Endothelial cell (in vitro differentiated cells): ENCODE results near the gene DGKB. TPM values are rescaled to one million over a fixed set of nuclear protein-coding genes. Genes with fewer than 3 reads are reported as not detected.

ENCODE experiments used
- DNase-seq: peaks from one replicate; pipeline ENCODE4 v3.0.0; 2021; ENCODE audit warnings: low spot score
- H3K27ac Mint-ChIP-seq: one replicate; pipeline ENCODE4 v1.8.0; 2021; ENCODE audit warnings: mixed read lengths, inconsistent platforms; ENCODE audit not compliant: unreplicated experiment
- H3K27me3 Mint-ChIP-seq: one replicate; pipeline ENCODE4 v1.8.0; 2021; ENCODE audit warnings: mild to moderate bottlenecking, moderate library complexity, mixed read lengths, inconsistent platforms; ENCODE audit not compliant: unreplicated experiment
- H3K36me3 Mint-ChIP-seq: one replicate; pipeline ENCODE4 v1.8.0; 2021; ENCODE audit warnings: mild to moderate bottlenecking, low read depth, mixed read lengths, inconsistent platforms; ENCODE audit not compliant: unreplicated experiment
- H3K4me1 Mint-ChIP-seq: one replicate; pipeline ENCODE4 v1.8.0; 2021; ENCODE audit warnings: mild to moderate bottlenecking, mixed read lengths, inconsistent platforms; ENCODE audit not compliant: unreplicated experiment
- H3K4me3 Mint-ChIP-seq: one replicate; pipeline ENCODE4 v1.8.0; 2021; ENCODE audit warnings: mild to moderate bottlenecking, mixed read lengths, inconsistent platforms; ENCODE audit not compliant: unreplicated experiment
- H3K9me3 Mint-ChIP-seq: one replicate; pipeline ENCODE4 v1.8.0; 2021; ENCODE audit warnings: mixed read lengths, inconsistent platforms; ENCODE audit not compliant: unreplicated experiment
- total RNA-seq: library from RNA; stranded (reverse); fragmentation: NEBNext Ultra II Directional; extraction: Animal tissue kit (Norgen Biotek cat#: 25700); gene quantifications from one replicate; pipeline ENCODE4 v1.2.1, GENCODE V29; 2021; ENCODE audit not compliant: unreplicated experiment
- TF ChIP-seq, protein P1 (sequence below): fragments of 200-600 bp; sonication (generic); IDR thresholded peaks from one replicate; pipeline ENCODE4 v1.5.0; 2021; ENCODE audit warnings: antibody characterized with exemption; ENCODE audit not compliant: unreplicated experiment

Gene DGKB
- total RNA-seq, 1 donor from 2014 or later = 0.46 TPM

DNA sequence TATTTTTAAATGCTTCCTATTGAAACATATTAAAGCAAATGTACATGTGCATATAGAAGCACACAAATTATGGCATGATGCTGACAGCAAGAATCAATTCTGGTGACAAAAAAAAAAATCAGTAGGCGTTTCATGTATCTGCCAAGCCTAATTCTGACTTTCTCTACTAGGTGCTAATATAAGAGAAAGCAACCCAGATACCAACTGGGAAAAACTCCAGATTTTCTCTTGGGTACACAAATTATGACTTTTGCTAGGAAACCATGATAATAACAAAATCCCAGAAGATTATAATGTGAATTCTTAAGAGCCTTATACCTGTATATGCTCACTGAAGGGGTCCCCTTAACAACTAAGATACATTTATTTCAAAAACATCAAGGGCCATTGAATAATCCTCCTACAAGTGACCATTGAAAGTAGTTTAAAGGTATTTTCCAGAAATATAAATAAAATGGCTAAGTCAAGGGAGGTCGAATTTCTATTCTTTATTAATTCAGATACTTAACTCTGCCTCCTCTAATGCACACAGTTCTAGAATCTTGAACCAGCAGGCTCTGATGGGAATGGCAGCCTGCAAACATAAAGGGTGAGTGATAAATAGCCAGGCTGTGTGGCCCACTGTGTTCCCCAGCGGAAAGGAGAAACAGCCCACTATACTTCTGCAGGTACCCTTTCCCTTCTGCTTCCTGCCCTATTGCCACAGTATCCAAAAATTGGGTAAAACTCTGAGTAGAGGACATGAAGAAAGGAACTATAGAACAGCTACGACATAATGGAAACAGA is 84.5 kb downstream of the DGKB start:
- TF ChIP-seq, protein P1, sequence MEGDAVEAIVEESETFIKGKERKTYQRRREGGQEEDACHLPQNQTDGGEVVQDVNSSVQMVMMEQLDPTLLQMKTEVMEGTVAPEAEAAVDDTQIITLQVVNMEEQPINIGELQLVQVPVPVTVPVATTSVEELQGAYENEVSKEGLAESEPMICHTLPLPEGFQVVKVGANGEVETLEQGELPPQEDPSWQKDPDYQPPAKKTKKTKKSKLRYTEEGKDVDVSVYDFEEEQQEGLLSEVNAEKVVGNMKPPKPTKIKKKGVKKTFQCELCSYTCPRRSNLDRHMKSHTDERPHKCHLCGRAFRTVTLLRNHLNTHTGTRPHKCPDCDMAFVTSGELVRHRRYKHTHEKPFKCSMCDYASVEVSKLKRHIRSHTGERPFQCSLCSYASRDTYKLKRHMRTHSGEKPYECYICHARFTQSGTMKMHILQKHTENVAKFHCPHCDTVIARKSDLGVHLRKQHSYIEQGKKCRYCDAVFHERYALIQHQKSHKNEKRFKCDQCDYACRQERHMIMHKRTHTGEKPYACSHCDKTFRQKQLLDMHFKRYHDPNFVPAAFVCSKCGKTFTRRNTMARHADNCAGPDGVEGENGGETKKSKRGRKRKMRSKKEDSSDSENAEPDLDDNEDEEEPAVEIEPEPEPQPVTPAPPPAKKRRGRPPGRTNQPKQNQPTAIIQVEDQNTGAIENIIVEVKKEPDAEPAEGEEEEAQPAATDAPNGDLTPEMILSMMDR = no peak
- Mint-ChIP-seq H3K27me3 (no peaks in the 10 kb centered on the region), H3K4me1 (peaks cover 8% of the 10 kb centered on the region), H3K4me3 (no peak overlapping the region), H3K36me3 (no peaks in the 10 kb centered on the region), H3K27ac (no peak overlapping the region), H3K9me3 (no peaks in the 10 kb centered on the region)
- no peak for DNase-seq

DNA sequence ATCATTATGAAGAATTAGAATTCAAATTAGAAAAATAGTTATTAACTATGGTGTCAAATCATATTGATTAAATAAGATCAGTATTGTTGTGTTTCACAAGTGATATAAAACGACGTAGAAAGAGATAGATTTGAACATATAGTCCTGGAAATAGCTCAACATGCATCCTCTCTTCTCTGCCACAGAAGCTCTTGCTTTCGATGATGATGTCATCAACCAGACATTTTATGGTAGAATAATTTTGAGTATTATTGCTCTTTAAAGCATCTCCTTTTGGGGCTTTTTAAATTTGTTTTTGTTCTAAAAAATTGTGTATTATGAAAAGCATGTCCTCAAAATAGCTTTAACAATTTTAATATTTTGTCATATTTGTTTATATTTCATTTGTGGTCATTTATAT is 95.0 kb downstream of the DGKB start:
- H3K4me3 Mint-ChIP-seq = no peak overlapping the region
- no peaks in the 10 kb centered on the region for H3K4me1 Mint-ChIP-seq
- no peaks in the 10 kb centered on the region for H3K36me3 Mint-ChIP-seq
- TF ChIP-seq, protein P1 = no peak
- H3K27ac Mint-ChIP-seq = no peak overlapping the region
- no peaks in the 10 kb centered on the region for H3K9me3 Mint-ChIP-seq
- no peaks in the 10 kb centered on the region for H3K27me3 Mint-ChIP-seq
- DNase-seq = no peak

DNA sequence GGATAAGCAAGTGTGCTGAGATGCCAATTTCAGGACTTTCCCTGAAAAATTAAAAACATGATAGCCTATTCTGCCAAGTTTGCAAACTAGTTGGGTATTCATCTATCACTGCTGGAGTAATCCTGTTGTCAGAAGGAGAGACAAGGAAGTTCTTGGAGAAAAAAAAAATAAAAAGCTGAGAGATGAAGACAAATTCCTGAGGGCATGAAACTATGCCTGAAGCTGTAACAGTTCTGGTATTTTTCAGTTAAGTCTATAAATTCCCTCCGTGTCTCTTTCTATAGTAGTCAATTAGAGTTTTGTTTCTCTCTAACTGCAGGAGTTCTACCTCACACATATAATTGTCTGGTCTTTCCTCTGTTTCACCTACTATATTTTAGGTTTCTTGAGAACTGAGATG is 95.7 kb downstream of the DGKB start:
- Mint-ChIP-seq H3K36me3 (no peaks in the 10 kb centered on the region), H3K9me3 (no peaks in the 10 kb centered on the region), H3K4me3 (no peak overlapping the region), H3K27ac (no peak overlapping the region), H3K4me1 (no peaks in the 10 kb centered on the region), H3K27me3 (no peaks in the 10 kb centered on the region)
- no peak for DNase-seq
- TF ChIP-seq, protein P1 = no peak

DNA sequence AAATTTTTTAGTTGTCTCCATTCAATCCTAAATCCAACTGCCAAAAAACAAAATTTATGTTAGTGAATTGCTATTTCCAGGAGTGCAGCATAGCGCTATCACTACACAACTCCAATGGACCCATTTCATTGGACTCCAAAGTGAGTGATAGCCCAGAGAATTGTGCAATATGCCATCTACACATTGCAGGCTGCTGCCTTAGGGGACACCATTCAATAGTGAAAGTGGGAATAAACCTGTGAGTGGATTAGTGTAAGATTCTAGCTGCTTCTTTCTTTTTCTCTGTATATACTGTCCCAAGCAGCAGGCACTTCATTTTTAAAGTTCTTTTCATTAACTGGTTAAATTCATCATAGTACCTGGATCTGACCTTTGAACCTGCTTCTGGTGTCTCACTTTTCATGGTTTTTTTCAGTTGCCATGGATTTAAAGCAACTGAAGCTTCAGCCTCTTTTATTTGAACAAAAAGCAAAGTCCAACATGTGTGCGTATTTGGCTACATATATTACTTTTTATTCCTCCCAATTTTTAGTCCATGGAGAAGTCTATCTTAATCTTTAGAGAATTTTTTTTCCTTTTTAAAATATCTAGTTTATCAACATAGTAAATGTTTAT is 97.3 kb downstream of the DGKB start:
- DNase-seq = no peak

More for the DNA sequence above, 97.3 kb downstream of the DGKB start:
- Mint-ChIP-seq H3K4me3 (no peak overlapping the region), H3K9me3 (no peaks in the 10 kb centered on the region), H3K4me1 (no peaks in the 10 kb centered on the region), H3K36me3 (no peaks in the 10 kb centered on the region), H3K27me3 (peaks cover under 1% of the 10 kb centered on the region), H3K27ac (no peak overlapping the region)
- TF ChIP-seq, protein P1 = no peak
